ENCODE results near the gene CDKL5.

DNA sequence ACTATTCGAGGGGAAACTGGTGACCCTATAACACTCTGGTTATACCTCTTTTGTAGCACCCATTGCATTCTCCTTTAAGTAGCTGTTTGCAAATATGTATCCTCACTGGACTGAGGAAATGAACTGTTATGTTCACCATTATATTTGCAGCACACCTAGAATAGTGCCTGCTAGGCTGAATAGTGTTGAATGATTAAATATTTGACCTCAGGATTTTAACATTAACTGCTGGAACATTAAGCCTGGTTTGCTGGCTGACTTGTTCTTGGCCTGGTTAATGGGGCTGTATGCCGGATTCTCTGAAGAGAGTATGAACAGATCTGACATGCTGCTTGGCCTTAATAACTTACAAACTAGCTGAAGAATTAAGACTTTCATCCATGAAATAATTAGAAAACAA lies 166.4 kb downstream of the CDKL5 start:
- TF ChIP-seq POLR2A (IDR thresholded peaks at IDR 0.05; ENCODE audit: low read length) = no peak
- no peak for TF ChIP-seq GATA1 (IDR thresholded peaks at IDR 0.05; ENCODE audit: low read depth, low read length)
